Posterior cingulate gyrus (tissue), 11 donors: ENCODE data around the gene CATSPER3.

Experiments
- DNase-seq, 10 donors: peaks; one replicate each; pipeline versions ENCODE4 v3.0.0 to v3.0.0-alpha.2; 2020 to 2021; ENCODE audit warnings: mixed read lengths in 3 of 10
- intact Hi-C: fragments of 100-400 bp; cut with DNase I; formaldehyde crosslinking; loops from one replicate; pipeline ENCODE4 v1.15.1; 2023

Gene CATSPER3

GRCh38 chr5:135027697-135028615, 60.2 kb downstream of the CATSPER3 start:
- DNase-seq, result peak in 3 of 10 donors; percentile 54 to 74 (median 71)
- intact Hi-C loops, result no loop called here

DNA sequence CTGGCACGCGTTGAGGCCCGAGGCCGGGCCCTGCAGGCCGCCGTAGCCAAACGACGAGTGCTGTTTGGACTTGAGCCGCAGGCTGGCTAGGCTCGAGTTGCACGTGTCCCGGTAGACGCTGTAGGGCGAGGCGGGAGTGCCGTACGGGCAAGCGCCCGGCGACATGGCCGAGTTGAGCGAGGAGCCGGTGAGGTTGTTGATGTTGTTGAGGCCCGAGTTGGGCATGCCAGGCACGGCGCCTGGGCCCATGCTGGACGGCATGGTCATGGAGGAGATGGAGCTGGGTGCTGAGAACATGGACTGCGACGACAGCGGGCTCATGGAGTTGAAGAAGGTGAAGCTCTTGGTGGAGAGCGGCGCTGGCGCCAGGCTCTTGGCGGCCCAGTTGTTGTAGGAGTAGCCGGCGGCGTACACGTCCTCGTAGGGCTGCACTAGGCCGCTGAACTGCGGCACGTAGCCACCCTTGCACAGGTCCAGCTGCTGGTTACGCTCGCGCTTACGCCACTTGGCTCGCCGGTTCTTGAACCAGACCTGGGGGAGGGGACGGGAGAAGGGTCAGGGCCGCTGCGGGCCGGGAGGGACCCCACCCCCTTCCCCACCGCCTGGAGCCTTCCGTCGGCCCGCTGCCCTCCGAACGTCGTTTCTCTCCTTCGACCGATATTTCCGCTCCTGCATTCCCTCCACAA, 61.2 kb downstream of the CATSPER3 start:
- DNase-seq, result peak in 1 of 10 donors; percentile 70
- intact Hi-C loops, result no loop called here

DNA sequence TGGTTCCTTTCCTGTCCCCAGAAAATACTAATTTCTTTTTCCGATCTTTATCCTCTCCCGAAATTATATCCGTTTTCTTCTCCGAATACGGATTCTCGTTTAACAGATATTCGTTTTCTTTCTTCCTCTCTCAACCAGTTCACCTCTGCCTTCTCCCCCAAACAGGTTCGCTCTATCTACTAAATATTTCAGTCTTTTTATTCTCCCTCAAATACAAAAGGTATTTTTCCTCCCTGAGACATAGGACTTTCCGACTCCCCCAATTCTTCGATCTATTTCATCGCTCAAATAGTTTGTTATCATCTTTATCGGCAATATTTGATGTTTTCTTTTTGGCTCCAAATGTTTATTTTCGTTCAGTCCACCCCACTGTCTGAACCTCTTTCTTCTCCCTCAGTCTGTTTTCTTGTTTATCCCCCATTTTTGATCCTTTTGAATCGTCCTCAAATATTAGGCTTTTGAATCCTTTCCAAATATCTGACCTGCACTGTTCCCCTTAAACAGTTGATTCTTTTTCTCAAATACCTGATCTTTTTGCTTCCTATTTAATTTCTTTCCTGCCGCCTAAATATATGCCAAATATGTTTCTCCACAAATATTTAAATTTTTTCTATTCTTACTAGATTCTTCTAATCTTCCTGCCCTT, 61.9 kb downstream of the CATSPER3 start:
- intact Hi-C loops, result no loop called here

GRCh38 chr5:135030123-135030955, 62.6 kb downstream of the CATSPER3 start:
- intact Hi-C loops, result no loop called here
- DNase-seq, result peak in 1 of 10 donors; percentile 42

More for the DNA sequence above, 61.9 kb downstream of the CATSPER3 start:
- no peak for DNase-seq

- peak in 2 of 10 donors; percentile 43 to 80 for DNase-seq
- intact Hi-C loops, result no loop called here
Measured at GRCh38 chr5:135030956-135031812, 63.5 kb downstream of the CATSPER3 start.

DNA sequence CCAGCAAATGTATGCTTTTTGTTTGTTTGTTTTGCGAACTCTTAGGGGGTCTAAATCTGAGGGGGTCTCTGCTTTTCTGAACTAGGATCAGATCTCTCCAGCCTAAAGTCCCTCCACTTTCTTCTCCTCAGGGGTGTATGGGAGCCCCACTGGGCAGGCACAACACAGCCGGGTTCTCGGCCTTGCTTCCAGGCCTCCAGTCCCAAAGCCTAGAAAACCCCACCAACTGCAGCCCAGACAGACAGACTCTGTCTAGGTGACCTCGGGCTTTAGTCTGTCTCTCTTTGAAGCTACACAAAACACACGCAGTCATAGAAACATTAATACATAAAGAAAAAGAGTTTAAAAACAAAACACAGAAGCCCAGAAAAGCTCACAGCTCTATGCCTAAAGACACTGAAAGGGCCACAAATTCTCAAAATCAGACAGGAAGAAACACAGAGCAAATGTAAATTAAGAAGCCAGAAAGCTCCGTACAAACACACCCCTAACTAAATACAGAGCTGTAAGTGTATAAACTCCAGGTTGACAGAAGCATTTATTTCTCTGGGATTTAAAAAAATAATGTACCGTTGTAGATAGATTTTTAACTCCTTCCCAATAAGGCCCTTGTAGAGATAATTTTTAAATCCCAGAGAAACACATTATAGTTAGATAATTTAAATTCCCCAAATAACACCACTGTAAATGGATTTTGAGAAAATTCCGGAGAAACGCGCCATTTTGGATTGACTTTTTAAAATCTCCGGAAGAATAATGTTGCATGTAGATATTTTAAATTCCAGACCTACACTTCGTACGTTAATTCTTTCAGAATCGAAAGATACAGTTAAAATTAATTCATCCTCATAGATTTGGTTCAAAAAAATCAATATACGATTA, 64.3 kb downstream of the CATSPER3 start:
- peak in 1 of 10 donors; percentile 23 for DNase-seq
- intact Hi-C loops, result no loop called here

DNA sequence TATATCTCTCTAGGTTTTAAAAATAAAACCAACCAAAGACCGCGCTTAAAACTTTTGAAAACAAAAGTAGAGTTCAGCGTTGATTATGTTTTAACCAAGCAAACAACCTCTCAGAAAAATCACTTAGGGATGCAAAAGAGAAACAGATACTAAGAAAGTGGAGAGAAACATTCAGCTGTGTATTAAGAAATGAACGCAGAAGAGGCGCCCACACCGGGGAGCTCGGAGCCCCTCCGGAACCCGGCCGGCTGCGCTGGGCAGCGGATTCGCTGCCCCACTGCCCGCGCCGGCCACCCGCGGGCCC, 64.9 kb downstream of the CATSPER3 start:
- intact Hi-C loops, result no loop called here
- DNase-seq, result no peak

DNA sequence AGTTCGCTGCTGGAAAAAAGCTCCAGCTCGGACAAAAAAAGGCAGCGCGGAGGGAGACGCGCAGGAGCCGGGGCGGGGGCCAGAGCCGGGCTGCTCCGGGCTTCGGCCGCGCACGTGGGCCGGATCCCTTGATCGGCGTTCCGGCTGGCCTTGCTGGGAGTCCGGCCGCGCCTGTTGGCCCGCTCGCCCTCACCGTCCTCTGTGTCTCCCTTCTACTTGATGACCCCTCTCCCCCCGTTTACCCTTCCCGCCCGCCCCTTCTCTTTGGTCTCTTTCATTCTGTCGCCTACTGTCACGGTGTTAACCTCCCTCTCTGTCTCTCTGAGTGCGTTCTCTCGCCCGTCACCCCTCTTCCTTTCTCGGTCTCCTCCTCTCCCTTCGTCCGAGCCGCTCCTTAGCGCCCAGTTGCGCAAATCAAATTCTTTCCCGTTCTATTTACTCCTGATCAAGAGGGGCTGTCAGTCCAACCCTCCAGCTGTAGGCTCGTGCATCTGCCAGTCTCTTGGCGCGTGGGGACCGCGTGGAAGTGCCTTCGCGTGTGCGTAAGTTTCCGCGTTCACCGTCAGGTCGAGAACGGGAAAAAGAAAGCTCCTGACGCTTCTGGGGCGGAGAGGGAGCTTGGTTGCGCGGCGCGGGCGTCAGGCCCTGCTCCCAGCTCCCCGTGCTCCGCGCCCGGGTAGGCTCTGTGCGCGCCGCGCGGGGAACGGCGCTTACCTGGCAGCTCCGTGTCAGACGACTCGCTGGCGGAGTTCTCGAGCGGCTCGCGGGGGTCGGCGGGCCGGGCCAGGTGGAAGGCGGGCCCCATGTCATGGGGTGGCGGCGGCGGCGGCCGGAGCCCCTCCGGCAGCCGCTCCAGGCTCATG, 65.5 kb downstream of the CATSPER3 start:
- intact Hi-C loops, result no loop called here
- DNase-seq, result peak in 1 of 10 donors; percentile 51

- intact Hi-C loops, result no loop called here
- DNase-seq, result peak in 1 of 10 donors; percentile 46
Measured at GRCh38 chr5:135033901-135034235, 66.2 kb downstream of the CATSPER3 start, which contains the start of gene PITX1. TSS of gene PITX1 (minus strand) at chr5:135034228. CDS start at chr5:135033881, 347 bp downstream.

GRCh38 chr5:135034236-135034962, 66.7 kb downstream of the CATSPER3 start:
- intact Hi-C loops, result no loop called here
- DNase-seq, result peak in 1 of 10 donors; percentile 51

DNA sequence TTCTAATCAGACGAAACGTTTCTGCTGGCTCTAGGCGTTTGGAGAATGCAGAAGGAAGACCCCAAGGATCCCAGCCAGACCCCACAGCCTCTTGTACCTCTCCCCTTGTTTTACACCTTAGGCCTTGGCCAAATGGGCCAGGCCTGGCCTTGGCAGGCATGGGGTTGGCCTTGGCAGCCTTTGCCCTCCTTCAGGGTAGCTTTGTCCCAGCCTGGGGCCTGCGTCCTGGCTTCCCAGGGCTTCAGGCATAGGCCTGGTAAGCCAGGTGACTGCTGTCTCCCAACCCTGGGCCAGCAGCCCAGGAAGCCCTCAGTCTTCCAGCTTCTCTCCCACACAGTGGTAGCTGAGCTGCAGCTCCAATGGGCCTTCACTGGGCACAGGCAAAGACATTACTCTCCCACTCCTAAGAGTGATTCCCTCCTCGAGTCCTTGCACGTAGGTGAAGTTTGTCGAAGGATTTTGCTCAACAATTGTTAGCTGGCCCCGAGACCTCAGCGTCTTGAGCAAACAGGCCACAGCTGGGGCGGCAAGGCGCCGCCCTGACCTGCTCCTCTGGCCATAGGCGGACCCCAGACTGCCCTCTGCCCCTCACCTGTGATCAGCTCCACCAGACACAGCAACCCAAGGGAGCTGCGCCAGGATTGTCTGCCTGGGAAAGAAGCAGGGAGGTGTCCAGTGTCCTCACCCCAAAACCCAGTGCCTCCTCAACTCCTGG, 67.4 kb downstream of the CATSPER3 start:
- intact Hi-C loops, result no loop called here
- peak in 1 of 10 donors; percentile 75 for DNase-seq

GRCh38 chr5:135035678-135036030, 67.9 kb downstream of the CATSPER3 start:
- intact Hi-C loops, result no loop called here
- DNase-seq, result peak in 1 of 10 donors; percentile 62

GRCh38 chr5:135036405-135036804, 68.7 kb downstream of the CATSPER3 start:
- intact Hi-C loops, result no loop called here
- no peak for DNase-seq

DNA sequence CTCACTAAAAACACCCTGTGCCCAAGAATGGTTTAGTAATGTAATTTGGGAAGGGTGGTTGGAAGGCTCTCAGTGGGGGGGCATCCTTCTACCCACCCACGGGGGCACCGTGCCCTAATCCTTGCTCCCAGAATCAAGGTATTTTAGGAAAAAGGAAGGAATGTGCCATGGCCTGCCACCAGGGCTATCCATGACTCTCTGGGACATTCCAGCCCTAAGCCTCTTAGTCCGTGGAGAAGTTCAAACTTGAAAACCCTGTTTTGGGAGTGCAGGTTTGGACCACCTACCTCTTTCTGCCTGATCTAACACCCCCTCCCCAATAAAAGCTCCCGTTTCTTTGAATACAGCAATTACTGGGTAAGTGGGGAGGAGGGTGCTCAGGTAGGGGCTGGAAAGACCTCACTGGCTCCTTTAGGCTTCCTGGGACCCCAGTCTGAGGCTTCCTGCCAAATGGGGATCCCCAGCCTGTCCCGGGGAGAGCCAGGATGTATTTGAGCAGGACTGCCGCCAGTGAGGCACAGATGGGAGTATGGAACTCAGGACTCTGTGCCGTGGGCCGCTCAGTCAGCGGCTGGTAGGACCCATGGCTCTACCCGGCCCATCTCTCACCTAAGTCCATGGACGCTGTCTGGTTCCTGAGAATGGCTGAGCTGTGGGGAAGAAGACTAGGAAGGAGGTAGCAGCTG, 70.0 kb downstream of the CATSPER3 start:
- DNase-seq, result peak in 1 of 10 donors; percentile 47
- intact Hi-C loops, result no loop called here

- peak in 1 of 10 donors; percentile 32 for DNase-seq
- intact Hi-C loops, result no loop called here
Measured at GRCh38 chr5:135038205-135038812, 70.6 kb downstream of the CATSPER3 start.
